Myocyte (in vitro differentiated cells): ENCODE results near the gene TRAF2. TPM values are rescaled to one million over a fixed set of nuclear protein-coding genes. Genes with fewer than 3 reads are reported as not detected.
A peak's percentile ranks its signal among the peaks of the same experiment; 100 is the strongest.
"Not testable (repeated sequence)": the region's sequence is repeated elsewhere in the genome, so short reads cannot be mapped to it uniquely, and the experiment has no call there.

ENCODE experiments used
- DNase-seq: peaks from one replicate; pipeline ENCODE4 v3.0.0-alpha.2; 2012; ENCODE audit warnings: low read depth
- polyA plus RNA-seq: library from polyadenylated mRNA; unstranded; fragments of >200 nt; gene quantifications from one replicate; pipeline ENCODE4 v1.2.1, GENCODE V29; 2012; ENCODE audit warnings: missing spikeins
- total RNA-seq: library from RNA; depleted of rRNA; stranded (reverse); fragments of >200 nt; gene quantifications from 2 replicates; pipeline ENCODE4 v1.2.3, GENCODE V29; 2014

TRAF2 gene, protein sequence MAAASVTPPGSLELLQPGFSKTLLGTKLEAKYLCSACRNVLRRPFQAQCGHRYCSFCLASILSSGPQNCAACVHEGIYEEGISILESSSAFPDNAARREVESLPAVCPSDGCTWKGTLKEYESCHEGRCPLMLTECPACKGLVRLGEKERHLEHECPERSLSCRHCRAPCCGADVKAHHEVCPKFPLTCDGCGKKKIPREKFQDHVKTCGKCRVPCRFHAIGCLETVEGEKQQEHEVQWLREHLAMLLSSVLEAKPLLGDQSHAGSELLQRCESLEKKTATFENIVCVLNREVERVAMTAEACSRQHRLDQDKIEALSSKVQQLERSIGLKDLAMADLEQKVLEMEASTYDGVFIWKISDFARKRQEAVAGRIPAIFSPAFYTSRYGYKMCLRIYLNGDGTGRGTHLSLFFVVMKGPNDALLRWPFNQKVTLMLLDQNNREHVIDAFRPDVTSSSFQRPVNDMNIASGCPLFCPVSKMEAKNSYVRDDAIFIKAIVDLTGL
- 7.0 and 31.0 TPM in 2 replicates for total RNA-seq
- 8.9 TPM for polyA plus RNA-seq

- DNase-seq = peak; percentile 98
Observed at GRCh38 chr9:136885950-136886578, at the start of gene TRAF2. TSS of gene TRAF2 (plus strand) at chr9:136886516. CDS start at chr9:136898741, 12,225 bp downstream.

GRCh38 chr9:136837146-136837855, 49.0 kb upstream of the TRAF2 start:
- no peak for DNase-seq

GRCh38 chr9:136837856-136838277, 48.4 kb upstream of the TRAF2 start:
- DNase-seq = not testable (repeated sequence)

DNA sequence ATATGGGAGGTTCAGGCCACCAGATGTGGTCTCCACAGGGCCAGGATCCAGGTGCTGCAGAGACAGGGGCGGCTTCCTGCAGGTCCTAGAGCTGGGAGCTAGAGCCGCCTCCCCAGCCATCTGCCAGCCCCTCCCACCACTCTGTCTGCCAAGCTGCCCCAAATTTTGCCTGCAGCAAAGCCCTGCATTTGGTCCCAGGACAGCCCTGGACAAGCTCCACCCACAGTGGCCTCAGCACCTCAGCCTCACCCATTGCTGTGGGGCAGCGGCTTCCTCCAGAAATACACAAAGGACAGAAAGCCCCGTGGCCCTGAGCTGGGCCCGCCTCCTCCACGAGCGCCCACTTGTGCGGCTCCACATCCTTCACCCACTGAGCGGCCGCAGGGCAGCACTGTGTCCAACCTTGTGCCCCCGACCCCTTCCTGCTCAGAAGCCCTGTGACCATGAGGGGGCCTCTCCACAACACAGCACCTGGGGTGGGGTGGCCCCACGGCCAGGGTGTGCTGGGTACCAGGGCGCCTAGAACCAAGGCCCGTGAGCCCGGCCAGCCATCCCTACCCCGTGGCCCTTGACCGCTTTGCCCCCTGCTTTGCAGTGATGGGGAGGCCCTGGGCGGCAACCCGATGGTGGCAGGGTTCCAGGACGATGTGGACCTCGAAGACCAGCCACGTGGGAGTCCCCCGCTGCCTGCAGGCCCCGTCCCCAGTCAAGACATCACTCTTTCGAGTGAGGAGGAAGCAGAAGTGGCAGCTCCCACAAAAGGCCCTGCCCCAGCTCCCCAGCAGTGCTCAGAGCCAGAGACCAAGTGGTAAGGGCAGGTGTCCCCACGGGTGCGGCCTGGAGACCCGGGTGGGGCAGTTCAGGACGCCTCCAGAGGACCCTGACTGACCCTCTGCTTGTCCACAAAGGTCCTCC, 47.7 kb upstream of the TRAF2 start:
- no peak for DNase-seq

DNA sequence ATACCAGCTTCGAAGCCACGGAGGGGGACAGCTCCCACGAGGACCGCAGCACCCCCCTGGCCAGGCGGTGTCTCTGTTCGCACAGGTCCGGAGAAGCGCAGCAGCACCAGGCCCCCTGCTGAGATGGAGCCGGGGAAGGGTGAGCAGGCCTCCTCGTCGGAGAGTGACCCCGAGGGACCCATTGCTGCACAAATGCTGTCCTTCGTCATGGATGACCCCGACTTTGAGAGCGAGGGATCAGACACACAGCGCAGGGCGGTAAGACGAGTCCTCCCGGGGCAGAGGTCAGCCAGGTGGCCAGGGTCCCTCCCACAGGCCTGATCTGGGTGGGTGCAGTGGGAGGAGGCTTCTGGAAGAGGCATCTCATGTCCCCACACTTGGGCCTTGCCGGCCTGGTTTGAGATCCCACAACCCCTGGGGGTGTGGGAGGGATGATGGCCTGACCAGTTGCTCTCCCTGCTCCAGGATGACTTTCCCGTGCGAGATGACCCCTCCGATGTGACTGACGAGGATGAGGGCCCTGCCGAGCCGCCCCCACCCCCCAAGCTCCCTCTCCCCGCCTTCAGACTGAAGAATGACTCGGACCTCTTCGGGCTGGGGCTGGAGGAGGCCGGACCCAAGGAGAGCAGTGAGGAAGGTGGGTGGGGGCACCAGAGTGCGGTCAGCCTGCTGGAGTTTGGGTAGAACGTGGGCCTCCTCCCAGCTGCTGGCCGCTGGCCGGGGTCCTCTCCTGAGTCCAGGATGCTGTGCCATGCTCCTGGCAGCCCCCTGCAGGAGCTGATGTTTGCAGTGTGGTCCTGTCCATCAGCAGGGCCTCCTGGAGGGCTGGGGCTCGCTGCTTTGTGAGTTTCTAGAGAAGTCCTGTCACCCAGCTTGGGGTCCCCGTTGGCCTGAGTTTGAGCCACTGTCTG, 46.8 kb upstream of the TRAF2 start:
- no peak for DNase-seq

GRCh38 chr9:136840140-136840876, 46.0 kb upstream of the TRAF2 start:
- no peak for DNase-seq

DNA sequence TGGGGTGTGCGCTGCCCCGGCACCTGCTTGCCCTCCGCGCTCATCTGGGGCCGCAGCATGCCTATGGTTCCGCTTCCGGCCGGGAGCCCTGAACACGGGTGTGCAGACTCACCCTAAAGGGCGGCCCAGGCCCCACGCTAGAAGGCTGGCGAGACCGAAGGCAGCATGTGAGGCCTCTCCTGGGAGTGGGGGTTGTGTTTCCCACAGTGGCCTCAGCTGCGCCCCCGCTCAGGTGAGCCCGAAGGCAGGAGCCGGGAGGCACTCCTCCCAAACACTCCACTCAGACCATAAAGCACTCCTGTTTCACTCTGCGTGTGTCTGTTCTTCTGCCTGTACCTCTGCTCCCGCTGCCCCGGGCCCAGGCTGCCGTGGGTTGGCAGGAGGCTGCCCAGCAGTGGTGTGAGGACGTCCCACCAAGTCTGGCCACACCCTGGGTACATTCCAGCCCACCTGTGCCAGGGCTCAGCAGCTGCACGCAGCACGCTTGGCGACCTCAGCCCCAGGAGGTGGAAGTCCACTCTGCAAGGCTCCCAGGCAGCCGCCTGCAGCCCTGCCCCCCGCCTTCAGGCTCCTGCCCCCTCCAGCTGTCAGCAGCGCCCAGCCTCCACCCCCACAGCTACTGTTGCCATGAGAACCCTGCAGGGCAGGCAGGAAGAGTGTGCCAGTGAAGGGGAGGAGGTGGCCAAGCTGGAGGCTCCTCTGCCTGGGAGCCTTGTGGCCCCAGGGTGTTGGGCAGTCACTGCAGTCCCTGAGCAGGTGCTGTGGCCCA, 45.3 kb upstream of the TRAF2 start:
- peak; percentile 93 for DNase-seq

- DNase-seq = not testable (repeated sequence)
Observed at GRCh38 chr9:136841646-136842379, 44.5 kb upstream of the TRAF2 start.

- peak; percentile 87 for DNase-seq
Observed at GRCh38 chr9:136842380-136842948, 43.9 kb upstream of the TRAF2 start, which contains the start of gene AJM1. TSS of gene AJM1 (plus strand) at chr9:136842478. CDS start at chr9:136844415, 1,937 bp downstream.

DNA sequence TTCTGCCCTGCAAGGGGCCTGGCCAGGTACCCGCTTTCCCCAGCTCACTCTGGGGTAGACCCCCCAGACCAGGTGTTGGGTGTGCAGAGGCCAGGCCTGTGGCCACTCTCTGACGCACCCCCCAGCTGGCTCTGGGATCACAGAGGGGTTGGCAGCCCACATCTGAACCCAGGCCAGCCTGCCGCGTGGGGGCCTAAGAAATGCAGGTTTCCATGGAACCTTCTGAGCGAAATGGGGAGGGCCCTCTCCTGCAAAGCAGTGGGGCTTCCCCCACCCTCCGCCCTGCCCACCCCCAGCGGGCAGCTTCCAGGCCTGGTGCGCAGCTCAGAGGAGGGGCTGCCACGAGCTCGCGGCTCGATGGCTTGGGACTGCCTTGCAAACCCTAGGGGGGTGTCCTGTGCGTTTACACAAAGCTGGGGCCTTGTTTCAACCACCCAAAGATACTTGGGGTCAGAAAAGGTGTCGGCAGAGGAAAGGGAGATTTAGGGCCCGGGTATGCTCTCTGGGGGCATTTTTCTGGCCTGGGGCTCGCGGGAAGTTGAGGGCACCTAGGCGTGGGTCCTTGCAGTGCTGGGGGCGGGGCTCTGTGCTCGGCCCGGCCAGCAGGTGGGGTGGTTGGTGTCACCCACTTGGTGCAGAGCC, 43.0 kb upstream of the TRAF2 start:
- not testable (repeated sequence) for DNase-seq

DNA sequence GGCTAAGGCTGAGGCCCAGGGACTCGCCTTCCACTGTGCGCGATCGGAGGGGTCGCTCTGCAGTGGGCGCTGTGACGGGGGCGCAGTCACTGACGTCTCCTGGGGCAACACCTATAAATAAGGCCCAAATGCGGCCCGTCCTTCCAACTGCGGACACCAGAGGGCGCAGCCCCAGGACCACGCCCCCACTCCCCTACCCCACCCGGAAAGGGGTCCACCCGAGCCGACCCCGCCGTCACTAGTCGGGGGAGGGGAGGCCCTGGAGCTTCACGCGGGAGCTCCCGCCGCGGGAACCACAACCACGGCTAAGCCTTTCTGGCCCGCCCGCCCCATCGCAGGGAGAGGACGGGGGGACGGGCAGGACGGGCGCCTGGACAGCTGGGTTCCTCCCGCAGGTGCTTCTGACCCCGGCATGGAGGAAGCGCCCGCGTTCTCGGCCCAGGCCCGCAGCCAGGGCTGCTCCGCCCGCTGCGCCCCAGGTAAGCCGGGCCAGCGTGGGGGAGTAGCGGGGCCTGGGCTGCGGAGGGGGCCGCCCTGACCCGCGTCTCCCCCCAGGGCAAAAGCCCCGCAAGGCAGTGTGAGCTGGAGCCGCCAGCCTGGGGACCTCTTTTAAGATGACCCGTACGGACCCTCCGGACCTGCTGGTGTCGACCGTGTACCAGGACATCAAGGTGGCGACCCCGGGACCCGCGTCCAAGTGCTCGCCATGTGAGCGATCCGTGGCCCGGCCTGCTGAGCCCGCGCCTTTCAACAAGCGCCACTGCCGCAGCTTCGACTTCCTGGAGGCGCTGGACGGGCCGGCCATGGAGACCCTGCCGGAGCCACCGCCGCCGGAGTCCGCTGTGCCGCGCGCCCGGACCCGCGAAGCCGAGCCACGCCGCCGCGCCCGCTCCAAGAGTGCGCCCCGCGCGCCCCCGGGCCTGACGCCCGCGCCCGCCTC, 42.2 kb upstream of the TRAF2 start:
- DNase-seq = not testable (repeated sequence)

- no peak for DNase-seq
Observed at GRCh38 chr9:136844761-136845464, 41.4 kb upstream of the TRAF2 start.

DNA sequence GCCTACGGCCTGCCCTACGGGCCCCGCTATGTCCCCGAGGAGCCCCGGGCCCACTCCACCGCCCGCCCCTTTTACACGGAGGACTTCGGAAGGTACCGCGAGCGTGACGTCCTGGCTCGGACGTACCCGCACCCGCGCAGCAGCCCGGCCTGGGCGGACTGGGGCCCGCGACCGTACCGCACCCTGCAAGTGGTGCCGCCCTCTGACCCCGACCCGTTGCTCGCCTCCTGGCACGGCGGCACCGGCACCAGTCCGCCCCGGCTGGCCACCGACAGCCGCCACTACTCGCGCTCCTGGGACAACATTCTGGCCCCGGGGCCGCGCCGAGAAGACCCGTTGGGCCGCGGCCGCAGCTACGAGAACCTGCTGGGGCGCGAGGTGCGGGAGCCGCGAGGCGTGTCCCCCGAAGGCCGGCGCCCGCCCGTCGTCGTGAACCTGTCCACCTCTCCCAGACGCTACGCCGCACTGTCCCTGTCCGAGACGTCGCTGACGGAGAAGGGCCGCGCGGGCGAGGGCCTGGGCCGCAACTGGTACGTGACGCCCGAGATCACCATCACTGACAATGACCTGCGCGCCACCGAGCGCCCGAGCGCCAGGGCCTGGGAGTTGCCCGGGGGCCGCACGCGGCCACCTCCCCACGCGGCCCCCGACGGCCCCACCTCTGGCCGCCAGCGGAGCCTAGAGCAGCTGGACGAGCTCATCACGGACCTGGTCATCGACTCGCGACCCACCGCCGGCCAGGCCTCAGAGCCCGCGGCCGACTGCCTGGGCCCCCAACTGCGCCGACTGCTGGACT, 40.7 kb upstream of the TRAF2 start:
- DNase-seq = no peak
